GM03348 (cell line): ENCODE data around the gene SETD2.
"Not testable (repeated sequence)": the region's sequence is repeated elsewhere in the genome, so short reads cannot be mapped to it uniquely, and the experiment has no call there.

ENCODE experiments used
- DNase-seq: peaks from one replicate; pipeline ENCODE4 v3.0.0; 2012; ENCODE audit warnings: low spot score

The SETD2 gene

GRCh38 chr3:47102081-47102600 is 61.8 kb downstream of the SETD2 start:
- DNase-seq, result no peak

GRCh38 chr3:47098910-47099309 is 65.0 kb downstream of the SETD2 start:
- no peak for DNase-seq

- no peak for DNase-seq
Measured at GRCh38 chr3:47097864-47098263, 66.0 kb downstream of the SETD2 start.

- DNase-seq, result peak; percentile 64
Measured at GRCh38 chr3:47096959-47097358, 67.0 kb downstream of the SETD2 start.

- no peak for DNase-seq
Measured at GRCh38 chr3:47092090-47092489, 71.8 kb downstream of the SETD2 start.

- no peak for DNase-seq
Measured at GRCh38 chr3:47089630-47090029, 74.3 kb downstream of the SETD2 start.

- no peak for DNase-seq
Measured at GRCh38 chr3:47086071-47086470, 77.8 kb downstream of the SETD2 start.

- DNase-seq, result no peak
Measured at GRCh38 chr3:47083786-47084185, 80.1 kb downstream of the SETD2 start.

- DNase-seq, result peak; percentile 3
Measured at GRCh38 chr3:47082519-47082918, 81.4 kb downstream of the SETD2 start.

GRCh38 chr3:47079432-47079831 is 84.5 kb downstream of the SETD2 start:
- no peak for DNase-seq

- DNase-seq, result no peak
Measured at GRCh38 chr3:47073685-47074084, 90.2 kb downstream of the SETD2 start.

GRCh38 chr3:47070770-47071169 is 93.1 kb downstream of the SETD2 start:
- no peak for DNase-seq

GRCh38 chr3:47066259-47066658 is 97.7 kb downstream of the SETD2 start:
- DNase-seq, result not testable (repeated sequence)

- DNase-seq, result no peak
Measured at GRCh38 chr3:47065681-47066080, 98.2 kb downstream of the SETD2 start.

GRCh38 chr3:47065058-47065457 is 98.9 kb downstream of the SETD2 start:
- DNase-seq, result no peak

- peak; percentile 13 for DNase-seq
Measured at GRCh38 chr3:47057212-47057671, 106.7 kb downstream of the SETD2 start.

GRCh38 chr3:47056705-47057104 is 107.2 kb downstream of the SETD2 start:
- DNase-seq, result no peak

GRCh38 chr3:47054412-47054811 is 109.5 kb downstream of the SETD2 start:
- DNase-seq, result no peak

GRCh38 chr3:47047673-47048072 is 116.2 kb downstream of the SETD2 start:
- no peak for DNase-seq

- no peak for DNase-seq
Measured at GRCh38 chr3:47047069-47047468, 116.8 kb downstream of the SETD2 start.

- DNase-seq, result no peak
Measured at GRCh38 chr3:47042231-47042791, 121.6 kb downstream of the SETD2 start.

GRCh38 chr3:47041114-47041513 is 122.8 kb downstream of the SETD2 start:
- DNase-seq, result no peak

GRCh38 chr3:47037302-47037701 is 126.6 kb downstream of the SETD2 start:
- not testable (repeated sequence) for DNase-seq

- DNase-seq, result no peak
Measured at GRCh38 chr3:47036145-47036544, 127.8 kb downstream of the SETD2 start.
